ENCODE results near the gene PRKCA. TPM values are rescaled to one million over a fixed set of nuclear protein-coding genes. Genes with fewer than 3 reads are reported as not detected.

PRKCA gene
- polyA plus RNA-seq, 2 of the 4 experiments (the other 2 are of a cell fraction) = 28.8 to 65.0 TPM

GRCh38 chr17:66859353-66859752, 556.9 kb downstream of the PRKCA start:
- 67% methylated on average over 8 of the region's 8 CpGs for WGBS (ENCODE audit: missing lambda C conversion rate)
- POLR2A ChIA-PET = no interaction called here
- peaks cover 16% of the 10 kb centered on the region; the same call in 2 of the 3 replicates for H3K9me3 ChIP-seq
- CTCF ChIA-PET = no interaction called here
- no peak overlapping the region for H3K27ac ChIP-seq
- FAIRE-seq (no peak), ATAC-seq (no peak), DNase-seq (ENCODE audit: low read depth in 1 of 2, low spot score in 1 of 2) (no peak)
- H3K4me3 ChIP-seq = no peak overlapping the region
- no peaks in the 10 kb centered on the region for H3K4me1 ChIP-seq
- no peak overlapping the region for H3K4me2 ChIP-seq
- TF ChIP-seq BHLHE40 (IDR thresholded peaks at IDR 0.05; ENCODE audit: low read depth, low read length) = no peak
- TF ChIP-seq ATOH8 (CRISPR knock-in tag; IDR thresholded peaks at IDR 0.05; ENCODE audit: low read depth) = no peak
- TF ChIP-seq CBX8 (IDR thresholded peaks at IDR 0.05) = no peak
- no peak for TF ChIP-seq EP300 (IDR thresholded peaks at IDR 0.05)

- Histone ChIP-seq H3K9me3 (peaks cover 8% of the 10 kb centered on the region; the same call in 2 of the 3 replicates), H3K27ac (no peak overlapping the region), H3K4me3 (no peak overlapping the region), H3K4me1 (no peaks in the 10 kb centered on the region), H3K4me2 (no peak overlapping the region)
- ChIA-PET CTCF (interaction anchor here (1.0 to 1.2 kb wide), 2 partner anchors 16 to 25 kb away, joined by 3 to 4 read pairs; no protein-coding TSS in a partner anchor), POLR2A (interaction anchor here (0.6 kb wide), 1 partner anchor 135 kb away, joined by 3 read pairs; no protein-coding TSS in a partner anchor)
- no peak for ATAC-seq
- TF ChIP-seq RNF2 (IDR thresholded peaks at IDR 0.05; ENCODE audit: borderline replicate concordance, low read depth) = no peak
- no peak for TF ChIP-seq POLR2AphosphoS2 (conservative IDR thresholded peaks at IDR 0.05; ENCODE audit: low read length)
- TF ChIP-seq ESRRA (IDR thresholded peaks at IDR 0.05; ENCODE audit: borderline replicate concordance, low read length) = no peak
- TF ChIP-seq HOXB5 (CRISPR knock-in tag; IDR thresholded peaks at IDR 0.05) = no peak
- no peak for TF ChIP-seq CEBPB (IDR thresholded peaks at IDR 0.05)
- TF ChIP-seq, protein P1, sequence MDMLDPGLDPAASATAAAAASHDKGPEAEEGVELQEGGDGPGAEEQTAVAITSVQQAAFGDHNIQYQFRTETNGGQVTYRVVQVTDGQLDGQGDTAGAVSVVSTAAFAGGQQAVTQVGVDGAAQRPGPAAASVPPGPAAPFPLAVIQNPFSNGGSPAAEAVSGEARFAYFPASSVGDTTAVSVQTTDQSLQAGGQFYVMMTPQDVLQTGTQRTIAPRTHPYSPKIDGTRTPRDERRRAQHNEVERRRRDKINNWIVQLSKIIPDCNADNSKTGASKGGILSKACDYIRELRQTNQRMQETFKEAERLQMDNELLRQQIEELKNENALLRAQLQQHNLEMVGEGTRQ (IDR thresholded peaks at IDR 0.05) = no peak
- no peak for TF ChIP-seq FOSB (CRISPR knock-in tag; IDR thresholded peaks at IDR 0.05)
- TF ChIP-seq GATA3 (IDR thresholded peaks at IDR 0.05; ENCODE audit: borderline replicate concordance) = no peak
- TF ChIP-seq CHD4 (IDR thresholded peaks at IDR 0.05; ENCODE audit: borderline replicate concordance) = no peak
- no peak for TF ChIP-seq ZC3H11A (IDR thresholded peaks at IDR 0.05)
- TF ChIP-seq EHF (CRISPR knock-in tag; IDR thresholded peaks at IDR 0.05) = no peak
- TF ChIP-seq RARB (CRISPR knock-in tag; IDR thresholded peaks at IDR 0.05) = no peak
- TF ChIP-seq TP53 (CRISPR knock-in tag; IDR thresholded peaks at IDR 0.05) = no peak
- TF ChIP-seq NR3C1 (IDR thresholded peaks at IDR 0.05) = no peak
- TF ChIP-seq PHF8 (IDR thresholded peaks at IDR 0.05; ENCODE audit: borderline replicate concordance, low read depth) = no peak
- DNase-seq (ENCODE audit: low read depth in 1 of 2, low spot score in 1 of 2) = no peak
- 24% methylated on average over 3 of the region's 3 CpGs for WGBS (ENCODE audit: missing lambda C conversion rate)
- FAIRE-seq = no peak
Measured at GRCh38 chr17:66860204-66860603, 557.8 kb downstream of the PRKCA start.

Small RNA genes lying within 50 kb of the gene (small RNA-seq; reads per million reads assigned to genes)
- gene MIR634 = 0 reads per million in 6 experiments
- 0 reads per million in 6 experiments for gene RN7SL735P
- gene RNA5SP444 = 0 to 3.1 (median 0.10) reads per million in 6 experiments
- gene RNA5SP445 = 0 reads per million in 6 experiments
- 0 reads per million in 6 experiments for gene RNU6-928P

Other genes with a start within 250 kb of the PRKCA start
- 15.2 and 17.9 TPM in 2 replicates for gene CEP112, start 110.5 kb upstream of the PRKCA start, polyA plus RNA-seq (2011; rRNA removed)
- 9.1 to 10.7 TPM (median 9.6 TPM) in 3 replicates for gene CEP112, start 110.5 kb upstream of the PRKCA start, polyA plus RNA-seq (2017; fragmentation: RNase III; extraction: RNeasy Plus Mini Kit Qiagen cat#74134 plus additional on column Dnase treatment)
- 26.1 and 39.6 TPM in 2 replicates for gene APOH, start 73.2 kb upstream of the PRKCA start, polyA plus RNA-seq (2011; rRNA removed)
- gene APOH, start 73.2 kb upstream of the PRKCA start, polyA plus RNA-seq (2017; fragmentation: RNase III; extraction: RNeasy Plus Mini Kit Qiagen cat#74134 plus additional on column Dnase treatment) = 5.7 to 6.9 TPM (median 6.9 TPM) in 3 replicates